Measurements from ENCODE around the gene MOSPD2.

GRCh38 chrX:14875624-14876023 is 2.4 kb downstream of the MOSPD2 start:
- TF ChIP-seq CTCF (IDR thresholded peaks at IDR 0.05; ENCODE audit: insufficient read depth, low read length) (no peak), POLR2AphosphoS5 (IDR thresholded peaks at IDR 0.05; ENCODE audit: low read depth) (no peak), REST (IDR thresholded peaks at IDR 0.05; ENCODE audit: insufficient replicate concordance, low read depth) (no peak), SPI1 (IDR thresholded peaks at IDR 0.05; ENCODE audit: borderline replicate concordance, low read depth) (no peak)
